H1 (cell line): ENCODE measurements around the gene LRRFIP1. TPM values are rescaled to one million over a fixed set of nuclear protein-coding genes. Genes with fewer than 3 reads are reported as not detected.

Experiments used
- CTCF ChIA-PET: fragments of 300-600 bp; sonication (Branson Sonifier 250); formaldehyde crosslinking; loops from one replicate; lab custom pipeline; 2021; ENCODE audit not compliant: partially characterized antibody; lab: Charles Lee
- POLR2A ChIA-PET: fragments of 300-600 bp; sonication (Branson Sonifier 250); formaldehyde crosslinking; loops from one replicate; lab custom pipeline; 2021; ENCODE audit warnings: inconsistent platforms; ENCODE audit not compliant: partially characterized antibody; lab: Charles Lee
- DNase-seq, 2 experiments: peaks; one replicate each; pipeline versions ENCODE4 v3.0.0 to v3.0.0-alpha.2; 2010 to 2022; ENCODE audit warnings: low spot score in 2 of 2, low read depth in 1 of 2, mixed read lengths in 1 of 2
- FAIRE-seq: peaks from 2 replicates; lab custom pipeline; 2011; peaks lifted over from hg19 to GRCh38; lab: Jason Lieb, UNC
- H2AFZ ChIP-seq: 2 replicates; pipeline ENCODE4 v1.8.1; 2012; ENCODE audit warnings: low read length, inconsistent platforms
- H2AK5ac ChIP-seq: 2 replicates; pipeline ENCODE4 v1.6.1; 2013; ENCODE audit warnings: low read depth, low read length
- H2BK120ac ChIP-seq: replicated peaks from 2 replicates; pipeline ENCODE3; 2013; ENCODE audit warnings: low read depth, low read length, inconsistent platforms
- H2BK12ac ChIP-seq: 2 replicates; pipeline ENCODE4 v1.6.1; 2013; ENCODE audit warnings: low read depth, low read length
- H2BK15ac ChIP-seq: 2 replicates; pipeline ENCODE4 v1.6.1; 2013; ENCODE audit warnings: low read length
- H2BK20ac ChIP-seq: 2 replicates; pipeline ENCODE4 v1.6.1; 2013; ENCODE audit warnings: low read length
- H2BK5ac ChIP-seq: 2 replicates; pipeline ENCODE4 v1.6.1; 2013; ENCODE audit warnings: low read depth, low read length
- H3K14ac ChIP-seq: 2 replicates; pipeline ENCODE4 v1.6.1; 2013; ENCODE audit warnings: inconsistent platforms; ENCODE audit not compliant: insufficient read length
- H3K18ac ChIP-seq: 2 replicates; pipeline ENCODE4 v1.6.1; 2013; ENCODE audit warnings: low read length; ENCODE audit errors: extremely low read depth
- H3K23ac ChIP-seq: 2 replicates; pipeline ENCODE4 v1.6.1; 2013; ENCODE audit warnings: inconsistent platforms; ENCODE audit not compliant: insufficient read length
- H3K23me2 ChIP-seq: 2 replicates; pipeline ENCODE4 v1.6.1; 2013; ENCODE audit warnings: low read depth, low read length
- H3K27ac ChIP-seq: 2 replicates; pipeline ENCODE4 v1.6.1; 2011; ENCODE audit warnings: low read depth, low read length, inconsistent platforms
- H3K27me3 ChIP-seq, 4 experiments: replicated peaks in 1 of 4; 1 replicate in 1 of 4; 2 replicates in 3 of 4; pipeline versions ENCODE4 v1.6.1 to v1.8.1; 2011 to 2013; ENCODE audit warnings: low read length in 3 of 4, mild to moderate bottlenecking in 3 of 4, inconsistent platforms in 2 of 4, mixed read lengths in 2 of 4, moderate library complexity in 1 of 4; ENCODE audit not compliant: control insufficient read depth in 3 of 4, insufficient read depth in 3 of 4; ENCODE audit errors: extremely low read depth in 1 of 4
- H3K36me3 ChIP-seq, 4 experiments: 2 replicates each; pipeline versions ENCODE4 v1.6.1 to v1.8.1; 2011 to 2013; ENCODE audit warnings: mild to moderate bottlenecking in 4 of 4, low read length in 3 of 4, moderate library complexity in 2 of 4, control low read depth in 1 of 4, inconsistent platforms in 1 of 4; ENCODE audit not compliant: insufficient read depth in 4 of 4, control insufficient read depth in 2 of 4
- H3K4ac ChIP-seq: replicated peaks from 2 replicates; pipeline ENCODE3; 2013; ENCODE audit warnings: low read length, low read depth, mixed read lengths, inconsistent platforms; ENCODE audit not compliant: insufficient read length
- H3K4me1 ChIP-seq, 4 experiments: replicated peaks in 1 of 4; 1 replicate in 1 of 4; 2 replicates in 3 of 4; pipeline versions ENCODE4 v1.6.1 to v1.8.1; 2011 to 2013; ENCODE audit warnings: low read length in 3 of 4, inconsistent platforms in 2 of 4, mixed read lengths in 1 of 4; ENCODE audit not compliant: insufficient read depth in 4 of 4, control insufficient read depth in 3 of 4
- H3K4me2 ChIP-seq, 2 experiments: 2 replicates each; pipeline versions ENCODE4 v1.6.1 to v1.8.1; 2011 to 2013; ENCODE audit warnings: low read depth in 2 of 2, low read length in 2 of 2, control low read depth in 1 of 2, inconsistent platforms in 1 of 2, mild to moderate bottlenecking in 1 of 2; ENCODE audit not compliant: insufficient read depth in 1 of 2
- H3K4me3 ChIP-seq, 4 experiments: fragments of 200-600, 300-600 bp in 1 of 4; sonication (generic), shearing (Covaris generic), sonication (Bioruptor Twin) in 1 of 4; 2 replicates each; pipeline versions ENCODE4 v1.5.1 to v1.8.1; 2011 to 2016; ENCODE audit warnings: low read length in 4 of 4, low read depth in 3 of 4, control low read depth in 2 of 4, inconsistent platforms in 2 of 4, mild to moderate bottlenecking in 2 of 4, mixed read lengths in 1 of 4, moderate library complexity in 1 of 4; ENCODE audit not compliant: insufficient read depth in 2 of 4; ENCODE audit errors: extremely low read depth in 1 of 4
- H3K56ac ChIP-seq: replicated peaks from 2 replicates; pipeline ENCODE3; 2013; ENCODE audit warnings: low read depth, mild to moderate bottlenecking, mixed read lengths, low read length, inconsistent platforms; ENCODE audit not compliant: insufficient read length
- H3K79me1 ChIP-seq: 2 replicates; pipeline ENCODE4 v1.6.1; 2013; ENCODE audit warnings: low read depth, low read length, control low read depth
- H3K79me2 ChIP-seq, 2 experiments: 2 replicates each; pipeline versions ENCODE4 v1.6.1 to v1.8.1; 2012 to 2013; ENCODE audit warnings: low read length in 2 of 2, mild to moderate bottlenecking in 2 of 2, inconsistent platforms in 1 of 2; ENCODE audit not compliant: insufficient read depth in 2 of 2, control insufficient read depth in 1 of 2
- H3K9ac ChIP-seq, 4 experiments: replicated peaks in 1 of 4; 1 replicate in 1 of 4; 2 replicates in 3 of 4; pipeline versions ENCODE4 v1.6.1 to v1.8.1; 2011 to 2013; ENCODE audit warnings: low read depth in 3 of 4, low read length in 3 of 4, control low read depth in 2 of 4, mild to moderate bottlenecking in 2 of 4, moderate library complexity in 2 of 4, inconsistent platforms in 1 of 4; ENCODE audit errors: extremely low read depth in 1 of 4
- H3K9me3 ChIP-seq, 2 experiments: 2 replicates each; pipeline versions ENCODE4 v1.6.1 to v1.8.1; 2012 to 2013; ENCODE audit warnings: mild to moderate bottlenecking in 2 of 2, moderate library complexity in 2 of 2, control low read depth in 1 of 2, inconsistent platforms in 1 of 2, low read depth in 1 of 2, low read length in 1 of 2, mixed read lengths in 1 of 2; ENCODE audit not compliant: insufficient read depth in 2 of 2
- H4K20me1 ChIP-seq, 2 experiments: replicated peaks in 1 of 2; 2 replicates each; pipeline versions ENCODE3 to v1.8.1; 2011 to 2013; ENCODE audit warnings: inconsistent platforms in 2 of 2, low read length in 2 of 2, mild to moderate bottlenecking in 1 of 2; ENCODE audit not compliant: insufficient read depth in 2 of 2, control insufficient read depth in 1 of 2
- H4K5ac ChIP-seq: 2 replicates; pipeline ENCODE4 v1.6.1; 2013; ENCODE audit warnings: low read length, low read depth, mixed read lengths, inconsistent platforms; ENCODE audit not compliant: insufficient read length
- H4K8ac ChIP-seq: 2 replicates; pipeline ENCODE4 v1.8.0; 2013; ENCODE audit warnings: mild to moderate bottlenecking, moderate library complexity, low read length, inconsistent platforms; ENCODE audit not compliant: insufficient read depth; ENCODE audit errors: extremely low read depth
- H4K91ac ChIP-seq: replicated peaks from 2 replicates; pipeline ENCODE3; 2013; ENCODE audit warnings: low read length, mixed read lengths, inconsistent platforms; ENCODE audit not compliant: insufficient read length
- CHD1 ChIP-seq: IDR thresholded peaks from 2 replicates; pipeline ENCODE4 v1.6.1; 2012; ENCODE audit warnings: low read depth, low read length, improper control_type of control experiment
- CHD2 ChIP-seq: IDR thresholded peaks from 2 replicates; pipeline ENCODE4 v1.6.1; 2012; ENCODE audit warnings: low read length, improper control_type of control experiment
- FOSL1 ChIP-seq: IDR thresholded peaks from 2 replicates; pipeline ENCODE4 v1.6.1; 2011; ENCODE audit warnings: mild to moderate bottlenecking, low read depth, low read length, moderate library complexity; ENCODE audit not compliant: insufficient read depth
- KDM1A ChIP-seq: fragments of 200-600, 300-600 bp; sonication (generic); IDR thresholded peaks from 2 replicates; pipeline ENCODE4 v1.7.1; 2016; ENCODE audit warnings: mild to moderate bottlenecking, low read length, borderline replicate concordance
- POLR2A ChIP-seq, 2 experiments: IDR thresholded peaks; 1 replicate in 1 of 2; 2 replicates in 1 of 2; pipeline ENCODE4 v1.6.1; 2011; ENCODE audit warnings: low read depth in 2 of 2, low read length in 2 of 2, mild to moderate bottlenecking in 2 of 2; ENCODE audit errors: control extremely low read depth in 1 of 2
- TAF1 ChIP-seq: IDR thresholded peaks from 2 replicates; pipeline ENCODE4 v1.6.1; 2011; ENCODE audit warnings: mild to moderate bottlenecking, low read depth, low read length
- YY1 ChIP-seq: IDR thresholded peaks from 2 replicates; pipeline ENCODE4 v1.6.1; 2011; ENCODE audit warnings: low read depth, mild to moderate bottlenecking, low read length
- WGBS, 2 experiments: shearing (Covaris generic) in 1 of 2; methylation state at CpG; one replicate each; pipeline versions ENCODE4 v1.1.6 to v1.1.7; 2013 to 2015; ENCODE audit warnings: low lambda C conversion rate in 2 of 2, mixed read lengths in 2 of 2, inconsistent platforms in 1 of 2, low coverage in 1 of 2, missing lambda C conversion rate in 1 of 2; ENCODE audit not compliant: insufficient replicate concordance in 2 of 2, insufficient coverage in 1 of 2, insufficient read length in 1 of 2; ENCODE audit errors: extremely low coverage in 1 of 2, missing lambda C conversion rate in 1 of 2; 5-methylcytosine and 5-hydroxymethylcytosine counted together
- polyA plus RNA-seq, 7 experiments: library from polyadenylated mRNA; depleted of rRNA in 3 of 7; stranded (reverse) in 5 of 7; unstranded in 2 of 7; fragments of >200 nt in 5 of 7; fragments of 200-250 nt in 2 of 7; gene quantifications; 1 replicate in 5 of 7; 2 replicates in 1 of 7; 4 replicates in 1 of 7; pipeline versions ENCODE4 v1.2.1 to v1.2.3, GENCODE V29; 2011 to 2013; ENCODE audit warnings: missing spikeins in 2 of 7, mixed read lengths in 2 of 7
- total RNA-seq: library from RNA; stranded (reverse); fragmentation: NEBNext Ultra II Directional; extraction: Animal tissue kit (Norgen Biotek cat#: 25700); gene quantifications from 2 replicates; pipeline ENCODE4 v1.2.1, GENCODE V29; 2021
- TF ChIP-seq, protein P1 (sequence below): IDR thresholded peaks from 2 replicates; pipeline ENCODE4 v1.6.1; 2011; ENCODE audit warnings: low read depth, mild to moderate bottlenecking, low read length; ENCODE audit not compliant: insufficient read depth
- TF ChIP-seq, protein P2 (sequence below), 3 experiments: IDR thresholded peaks; 1 replicate in 2 of 3; 2 replicates in 1 of 3; pipeline versions ENCODE4 v1.5.1 to v1.6.1; 2011; ENCODE audit warnings: low read length in 3 of 3, mild to moderate bottlenecking in 3 of 3, inconsistent platforms in 2 of 3, low read depth in 1 of 3, moderate library complexity in 1 of 3; ENCODE audit not compliant: insufficient read depth in 1 of 3; ENCODE audit errors: control extremely low read depth in 1 of 3

The LRRFIP1 gene
- total and polyA plus RNA-seq, 2 of the 8 experiments (the other 6 are each of a cell fraction or from before 2014, with no cell fraction given): 12.1 to 75.8 TPM

DNA sequence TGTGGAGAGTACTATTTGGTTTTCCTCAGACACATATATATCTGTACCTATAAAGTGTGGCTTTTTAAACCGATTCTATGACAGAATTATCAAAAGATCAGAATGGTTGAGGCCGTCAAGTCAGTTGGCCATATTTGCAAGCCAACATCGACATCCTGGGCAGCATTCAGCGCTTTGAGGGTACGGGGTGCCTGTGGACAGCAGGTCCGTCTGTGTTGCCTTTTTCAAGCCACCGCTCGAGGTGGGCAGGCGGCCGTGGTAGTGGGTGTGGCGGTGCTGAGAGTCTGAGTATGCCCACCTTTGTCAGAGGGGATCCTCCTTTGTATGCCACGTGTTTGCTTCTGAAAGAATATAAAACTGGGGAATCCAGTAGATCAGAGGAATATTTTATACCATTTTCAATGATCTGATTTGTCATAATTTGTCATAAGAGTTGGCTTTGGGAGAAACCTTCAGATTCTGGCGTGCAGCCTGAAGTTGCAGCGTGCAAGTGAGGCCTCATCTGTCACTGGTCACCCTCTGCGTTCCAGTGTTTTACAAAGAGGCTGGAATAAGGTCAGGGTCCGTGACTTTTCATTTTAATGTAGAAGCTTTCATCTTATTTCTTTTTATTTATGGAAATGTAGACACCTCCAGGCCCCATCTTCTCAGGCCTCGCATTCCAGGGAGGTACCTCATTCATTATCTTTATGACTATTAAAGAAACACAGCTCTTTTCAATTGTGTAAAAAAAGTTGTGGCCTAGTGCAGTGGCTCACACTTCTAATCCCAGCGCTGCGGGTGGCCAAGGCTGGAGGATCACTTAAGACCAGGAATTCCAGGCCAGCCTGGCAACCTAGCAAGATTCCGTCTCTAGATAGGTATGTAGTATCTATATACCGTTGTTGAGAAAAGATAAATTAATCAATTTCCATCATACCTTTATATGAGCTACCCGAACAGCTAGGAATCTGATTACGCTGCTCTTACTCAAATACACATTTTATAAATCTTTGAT lies 133.4 kb downstream of the LRRFIP1 start:
- no peak overlapping the region for H3K27ac ChIP-seq
- ChIA-PET CTCF (interaction anchor here (1.2 to 1.7 kb wide), 4 partner anchors 14 to 30 kb away, joined by 3 to 8 read pairs (median 5); no protein-coding TSS in a partner anchor), POLR2A (interaction anchor here (0.6 to 1.3 kb wide), 2 partner anchors 27 to 170 kb away, joined by 3 read pairs; partner anchors contain the start of gene RAB17)
- H3K79me2 ChIP-seq: no peaks in the 10 kb centered on the region
- no peak overlapping the region for H4K91ac ChIP-seq
- FAIRE-seq (no peak), DNase-seq (no peak)
- H2BK12ac ChIP-seq: no peak overlapping the region
- no peak overlapping the region for H3K18ac ChIP-seq
- no peak overlapping the region for H3K9ac ChIP-seq
- H3K14ac ChIP-seq: no peak overlapping the region
- no peaks in the 10 kb centered on the region for H3K79me1 ChIP-seq
- no peak overlapping the region for H3K4me3 ChIP-seq
- no peaks in the 10 kb centered on the region for H4K20me1 ChIP-seq
- H2BK15ac ChIP-seq: no peak overlapping the region
- no peaks in the 10 kb centered on the region for H3K23me2 ChIP-seq
- no peak overlapping the region for H3K23ac ChIP-seq
- no peaks in the 10 kb centered on the region for H3K27me3 ChIP-seq
- H3K9me3 ChIP-seq: no peaks in the 10 kb centered on the region
- WGBS, 2 experiments: 93% methylated on average over 23 of the region's 23 CpGs; no CpG with 5 or more reads in 1 of the 2 experiments
- no peak overlapping the region for H2BK120ac ChIP-seq
- no peak overlapping the region for H2AFZ ChIP-seq
- H3K4ac ChIP-seq: no peak overlapping the region
- no peak overlapping the region for H2AK5ac ChIP-seq
- H3K4me1 ChIP-seq: no peaks in the 10 kb centered on the region
- no peak overlapping the region for H4K5ac ChIP-seq
- no peak overlapping the region for H4K8ac ChIP-seq
- no peak overlapping the region for H2BK20ac ChIP-seq
- H3K56ac ChIP-seq: no peak overlapping the region
- peaks cover 4 to 28% (median 18%) of the 10 kb centered on the region in 4 experiments; a peak in 7 of 8 replicates for H3K36me3 ChIP-seq
- no peak overlapping the region for H3K4me2 ChIP-seq
- H2BK5ac ChIP-seq: no peak overlapping the region
- TF ChIP-seq, protein P1, sequence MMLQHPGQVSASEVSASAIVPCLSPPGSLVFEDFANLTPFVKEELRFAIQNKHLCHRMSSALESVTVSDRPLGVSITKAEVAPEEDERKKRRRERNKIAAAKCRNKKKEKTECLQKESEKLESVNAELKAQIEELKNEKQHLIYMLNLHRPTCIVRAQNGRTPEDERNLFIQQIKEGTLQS: no peak
- TF ChIP-seq, protein P2, sequence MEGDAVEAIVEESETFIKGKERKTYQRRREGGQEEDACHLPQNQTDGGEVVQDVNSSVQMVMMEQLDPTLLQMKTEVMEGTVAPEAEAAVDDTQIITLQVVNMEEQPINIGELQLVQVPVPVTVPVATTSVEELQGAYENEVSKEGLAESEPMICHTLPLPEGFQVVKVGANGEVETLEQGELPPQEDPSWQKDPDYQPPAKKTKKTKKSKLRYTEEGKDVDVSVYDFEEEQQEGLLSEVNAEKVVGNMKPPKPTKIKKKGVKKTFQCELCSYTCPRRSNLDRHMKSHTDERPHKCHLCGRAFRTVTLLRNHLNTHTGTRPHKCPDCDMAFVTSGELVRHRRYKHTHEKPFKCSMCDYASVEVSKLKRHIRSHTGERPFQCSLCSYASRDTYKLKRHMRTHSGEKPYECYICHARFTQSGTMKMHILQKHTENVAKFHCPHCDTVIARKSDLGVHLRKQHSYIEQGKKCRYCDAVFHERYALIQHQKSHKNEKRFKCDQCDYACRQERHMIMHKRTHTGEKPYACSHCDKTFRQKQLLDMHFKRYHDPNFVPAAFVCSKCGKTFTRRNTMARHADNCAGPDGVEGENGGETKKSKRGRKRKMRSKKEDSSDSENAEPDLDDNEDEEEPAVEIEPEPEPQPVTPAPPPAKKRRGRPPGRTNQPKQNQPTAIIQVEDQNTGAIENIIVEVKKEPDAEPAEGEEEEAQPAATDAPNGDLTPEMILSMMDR (IDR thresholded peaks at IDR 0.05; ENCODE audit: control extremely low read depth in 1 of 3, insufficient read depth in 1 of 3, low read depth in 1 of 3, low read length in 3 of 3): no peak
- TF ChIP-seq KDM1A (no peak), TAF1 (no peak), CHD2 (no peak), YY1 (no peak), FOSL1 (no peak), CHD1 (no peak), POLR2A (IDR thresholded peaks at IDR 0.05; ENCODE audit: control extremely low read depth in 1 of 2, low read depth in 2 of 2, low read length in 2 of 2) (no peak)
